HG03521 (cell line): ENCODE data around the gene MED27.

Experiments
- ATAC-seq: cut with Tn5 transposase; IDR thresholded peaks from one replicate; pipeline ENCODE4 v1.9.1; 2021; ENCODE audit warnings: mild to moderate bottlenecking, moderate library complexity; ENCODE audit not compliant: unreplicated experiment

MED27 gene

DNA sequence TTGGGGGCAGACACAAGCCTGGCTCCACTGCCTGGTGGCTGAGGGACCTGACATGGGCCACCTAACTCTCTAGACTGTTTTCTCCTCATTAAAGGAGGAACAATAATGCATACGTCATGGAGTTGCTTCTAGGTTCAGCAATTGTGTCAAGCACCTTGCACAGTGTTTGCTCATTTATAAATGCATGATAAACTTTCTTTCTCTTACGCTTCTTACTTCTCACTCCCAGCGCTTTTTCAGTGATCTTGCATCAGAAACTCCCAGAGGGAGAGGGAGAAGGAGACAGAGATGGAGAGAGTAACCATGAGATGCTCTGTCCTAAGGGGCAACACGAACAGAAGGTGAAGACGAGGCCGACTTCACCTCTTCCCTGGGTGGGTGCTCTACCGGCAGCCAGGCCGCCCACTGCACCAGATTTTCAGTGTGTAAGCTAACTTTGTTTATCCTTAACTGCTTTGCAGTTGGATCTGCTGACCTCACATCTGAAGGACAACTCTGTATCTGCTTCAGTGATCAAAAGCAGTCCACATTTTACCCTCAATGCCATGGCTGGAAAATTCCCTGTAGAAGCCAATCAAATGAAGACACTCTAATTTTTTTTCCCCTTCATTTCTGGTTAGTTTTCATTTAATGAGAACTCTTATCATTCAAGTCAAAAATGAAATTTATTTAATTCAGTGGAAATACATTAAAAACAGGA is 35.3 kb downstream of the MED27 start:
- no peak for ATAC-seq

GRCh38 chr9:132043708-132044107 is 36.0 kb downstream of the MED27 start:
- ATAC-seq: no peak

DNA sequence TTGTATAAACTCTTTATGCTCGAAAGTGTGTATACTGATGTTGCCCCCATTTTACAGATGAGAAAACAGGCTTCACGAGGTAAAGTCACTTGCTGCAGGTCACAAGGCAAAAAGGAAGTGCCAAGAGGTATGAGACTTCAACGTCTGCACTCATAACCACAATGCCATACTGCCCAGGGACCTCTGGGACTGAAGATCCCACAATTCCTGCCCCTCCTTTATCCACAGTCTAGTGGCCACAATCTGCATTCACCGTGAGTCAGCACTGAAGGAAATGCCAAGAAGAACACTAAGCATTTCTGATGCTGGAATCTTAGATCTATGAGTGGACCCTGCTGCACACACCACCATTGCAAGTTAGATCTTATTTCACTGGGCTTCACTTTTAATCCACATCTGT is 37.3 kb downstream of the MED27 start:
- ATAC-seq: no peak

GRCh38 chr9:132041798-132042197 is 37.9 kb downstream of the MED27 start:
- no peak for ATAC-seq

- no peak for ATAC-seq
Observed at GRCh38 chr9:132040808-132041207, 38.9 kb downstream of the MED27 start.

DNA sequence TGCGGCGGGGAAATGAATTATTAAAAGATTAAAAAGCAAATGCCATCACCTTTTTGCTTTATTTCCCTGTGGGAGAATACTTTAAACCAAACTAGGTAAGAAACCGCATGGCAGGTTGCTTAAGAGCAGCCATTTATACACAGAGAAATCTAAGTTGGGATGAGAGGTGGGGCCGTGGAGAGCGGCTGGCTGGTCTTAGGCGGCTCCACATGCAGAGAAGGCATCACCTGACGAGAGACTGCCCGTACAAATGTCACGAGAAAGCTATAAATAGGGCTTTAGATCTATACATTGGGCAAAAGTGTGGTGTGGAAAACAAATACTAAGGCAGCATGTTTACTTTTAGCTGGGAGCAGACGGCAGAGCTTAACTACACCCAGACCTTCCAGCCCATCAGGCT is 39.4 kb downstream of the MED27 start:
- ATAC-seq: no peak

GRCh38 chr9:132039284-132039683 is 40.4 kb downstream of the MED27 start:
- ATAC-seq: no peak

DNA sequence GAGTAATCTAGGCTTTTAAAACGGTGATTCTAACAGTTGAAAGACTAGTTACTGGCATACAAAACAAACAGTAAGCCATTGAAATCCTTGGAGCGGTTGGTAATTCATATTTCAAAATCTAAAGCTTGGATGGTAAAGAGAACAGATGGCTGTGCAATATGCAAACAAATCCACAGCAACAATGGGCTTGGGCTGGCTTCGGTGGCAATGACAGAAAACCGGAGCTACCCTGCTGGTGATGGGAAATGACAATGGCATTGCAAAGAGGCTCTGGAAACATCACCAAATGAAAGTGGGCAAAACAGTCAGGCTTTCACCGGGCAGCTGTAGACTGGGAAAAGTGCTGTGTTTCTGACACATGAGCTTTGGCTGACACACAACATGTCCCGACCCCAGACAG is 42.2 kb downstream of the MED27 start:
- ATAC-seq: no peak

- ATAC-seq: no peak
Observed at GRCh38 chr9:132036521-132036920, 43.1 kb downstream of the MED27 start.

DNA sequence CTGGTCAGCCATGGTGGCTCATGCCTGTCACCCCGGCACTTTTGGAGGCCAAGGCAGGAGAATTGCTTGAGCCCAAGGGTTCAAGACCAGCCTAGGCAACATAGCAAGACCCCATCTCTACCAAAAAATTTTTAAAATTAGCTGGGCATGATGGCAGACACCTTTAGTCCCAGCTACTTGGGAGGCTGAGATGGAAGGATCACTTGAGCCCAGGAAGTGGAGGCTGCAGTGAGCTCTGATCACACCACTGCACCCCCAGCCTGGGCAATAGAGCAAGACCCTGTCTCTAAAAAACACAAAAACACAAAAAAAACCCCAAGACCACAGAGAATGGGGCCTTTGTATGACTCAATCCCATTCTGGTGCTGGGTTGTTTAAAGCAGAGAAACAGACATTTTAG is 44.0 kb downstream of the MED27 start:
- ATAC-seq: no peak

GRCh38 chr9:132032238-132032950 is 47.3 kb downstream of the MED27 start:
- no peak for ATAC-seq

DNA sequence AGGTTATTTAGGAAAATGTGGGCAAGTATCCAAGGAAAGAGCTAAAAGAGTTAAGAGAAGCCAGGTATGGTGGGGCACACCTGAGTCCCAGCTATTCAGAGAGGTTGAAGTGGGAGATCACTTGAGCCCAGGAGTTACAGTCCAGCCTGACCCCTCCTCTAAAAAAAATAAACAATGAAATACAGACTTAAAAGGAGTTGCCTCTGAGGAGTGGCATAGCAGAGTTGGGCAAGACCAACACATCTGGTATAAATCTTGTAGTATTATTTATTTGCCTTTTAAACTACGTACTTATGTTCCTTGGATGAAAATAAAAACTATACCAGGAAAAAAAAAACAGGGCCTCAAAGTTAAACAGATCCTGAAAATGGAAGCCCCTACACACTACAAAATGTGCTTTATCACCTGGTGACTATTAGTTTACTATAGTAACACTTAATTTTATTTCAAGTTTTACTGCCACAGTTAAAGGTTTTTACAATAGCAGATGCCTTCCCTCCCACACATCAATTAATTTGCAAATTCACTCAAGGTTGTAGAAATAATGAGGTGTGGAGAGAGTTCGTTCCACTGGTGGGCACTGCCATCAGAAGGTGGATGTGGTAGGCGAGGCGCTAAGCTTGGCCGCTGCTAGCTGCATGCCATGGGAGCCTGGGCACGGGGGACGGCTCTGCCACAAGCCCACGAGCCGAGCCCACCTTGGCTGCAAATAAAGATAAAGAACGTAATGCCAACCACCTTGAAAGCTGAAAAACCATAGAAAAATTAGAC is 48.0 kb downstream of the MED27 start:
- ATAC-seq: no peak

- no peak for ATAC-seq
Observed at GRCh38 chr9:132030626-132031325, 48.9 kb downstream of the MED27 start.

- no peak for ATAC-seq
Observed at GRCh38 chr9:132027752-132028663, 51.7 kb downstream of the MED27 start.

DNA sequence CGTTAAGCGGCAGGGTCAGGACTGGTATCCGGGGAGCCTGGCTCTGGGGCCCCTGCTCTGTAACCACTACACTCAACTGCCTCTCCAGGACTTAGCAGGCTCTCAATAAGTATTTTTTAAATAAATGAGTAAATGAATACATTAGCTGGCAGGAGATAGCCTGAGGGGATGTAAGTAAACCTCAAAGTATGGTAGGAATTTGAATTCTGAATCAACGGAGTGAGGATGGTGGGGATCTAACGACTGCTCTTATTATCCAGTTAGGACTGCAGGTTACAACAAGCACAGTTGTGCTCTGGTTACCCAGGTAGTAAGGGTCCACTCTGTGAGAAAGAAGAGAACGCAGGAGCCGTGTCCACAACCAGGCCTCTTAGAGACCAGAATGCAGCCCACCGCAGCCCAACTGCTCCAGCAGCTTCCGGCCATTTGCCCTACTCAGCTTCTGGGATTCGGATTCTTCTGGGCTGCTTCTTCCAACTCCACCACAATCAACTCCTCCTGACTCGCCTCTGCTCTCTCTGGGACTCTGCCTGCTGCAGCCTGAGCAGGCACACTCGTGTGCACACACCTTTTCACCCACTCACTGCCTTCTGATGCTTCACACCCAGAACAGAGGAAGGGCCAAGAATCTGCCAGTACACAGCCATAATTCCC is 52.6 kb downstream of the MED27 start:
- no peak for ATAC-seq

GRCh38 chr9:132025766-132026165 is 53.9 kb downstream of the MED27 start:
- ATAC-seq: no peak

DNA sequence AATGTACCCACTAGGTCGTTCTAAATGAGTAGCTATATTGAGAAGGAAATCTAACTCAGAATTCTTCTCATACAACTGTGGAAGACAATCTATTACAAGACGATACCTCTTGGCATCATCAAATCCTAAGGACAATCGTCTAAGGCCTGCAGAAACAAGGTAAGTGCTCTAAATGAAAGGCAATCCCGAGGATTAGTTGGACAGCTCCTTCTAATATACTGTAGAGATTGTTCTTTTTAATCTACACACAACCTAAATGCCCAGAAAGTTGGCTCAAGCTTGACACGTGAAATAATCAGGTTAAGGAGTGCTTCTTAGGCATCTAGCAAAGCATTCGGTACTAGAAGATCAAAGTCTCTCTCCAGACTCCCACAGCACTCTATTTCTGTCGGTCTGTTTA is 55.1 kb downstream of the MED27 start:
- no peak for ATAC-seq

DNA sequence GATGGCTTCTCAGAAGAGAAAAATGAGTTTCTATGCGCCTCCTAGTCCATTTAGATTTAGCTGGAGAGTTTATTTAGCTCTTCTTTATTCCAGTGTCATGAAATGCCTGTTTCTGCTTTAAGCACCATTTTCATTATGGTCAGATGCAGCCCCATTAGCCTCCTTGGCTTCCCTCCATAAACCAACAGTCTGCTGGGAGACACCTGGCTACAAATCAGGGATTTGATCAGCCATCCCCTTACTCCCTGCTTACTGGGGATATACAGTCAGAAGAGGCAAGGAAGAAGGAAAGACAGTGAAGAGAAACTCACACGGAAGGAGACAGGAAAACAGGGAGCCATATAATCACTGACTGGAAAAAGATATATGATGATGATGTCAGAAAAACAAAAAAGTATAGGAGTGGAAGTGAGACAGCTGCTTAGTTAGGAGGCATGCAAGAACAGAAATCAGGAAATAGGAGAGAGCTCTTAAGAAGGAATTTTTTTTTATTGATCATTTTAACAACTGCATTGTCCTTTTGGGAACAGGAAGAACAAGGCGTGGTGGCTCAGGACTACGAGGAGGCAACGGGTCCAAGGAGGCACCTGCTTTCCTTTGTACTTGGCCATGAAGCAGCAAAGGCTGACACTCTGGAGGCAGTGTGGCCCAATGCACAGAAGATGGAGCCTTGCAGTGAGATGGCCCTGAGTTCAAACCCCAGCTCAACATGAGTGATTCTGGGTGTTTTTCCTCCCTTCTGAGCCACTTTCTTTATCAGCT is 56.1 kb downstream of the MED27 start:
- ATAC-seq: no peak
